GM12875 (cell line): ENCODE results near the gene TRIM54.

Experiments
- H3K4me3 ChIP-seq: one replicate; pipeline ENCODE4 v1.5.1; 2011; ENCODE audit warnings: low read depth, low read length, control low read depth
- CTCF ChIP-seq: IDR thresholded peaks from 2 replicates; pipeline ENCODE4 v1.5.1; 2011; ENCODE audit warnings: low read depth, mild to moderate bottlenecking, control low read depth, inconsistent platforms, low read length, moderate library complexity, borderline replicate concordance; ENCODE audit not compliant: insufficient read depth

Gene TRIM54

GRCh38 chr2:27240406-27240805 is 41.8 kb upstream of the TRIM54 start:
- TF ChIP-seq CTCF, result no peak
- H3K4me3 ChIP-seq, result no peak overlapping the region

- H3K4me3 ChIP-seq, result no peak overlapping the region
- TF ChIP-seq CTCF, result no peak
Observed at GRCh38 chr2:27241761-27242613, 40.2 kb upstream of the TRIM54 start.

GRCh38 chr2:27242614-27242951 is 39.6 kb upstream of the TRIM54 start:
- no peak for TF ChIP-seq CTCF
- H3K4me3 ChIP-seq, result no peak overlapping the region

- no peak for TF ChIP-seq CTCF
- H3K4me3 ChIP-seq, result no peak overlapping the region
Observed at GRCh38 chr2:27243391-27244130, 38.7 kb upstream of the TRIM54 start.

GRCh38 chr2:27245116-27245515 is 37.1 kb upstream of the TRIM54 start:
- no peak for TF ChIP-seq CTCF
- no peak overlapping the region for H3K4me3 ChIP-seq

- TF ChIP-seq CTCF, result no peak
- no peak overlapping the region for H3K4me3 ChIP-seq
Observed at GRCh38 chr2:27245626-27246025, 36.6 kb upstream of the TRIM54 start.

GRCh38 chr2:27247893-27248292 is 34.3 kb upstream of the TRIM54 start:
- no peak for TF ChIP-seq CTCF
- H3K4me3 ChIP-seq, result no peak overlapping the region
